HG03064 (cell line): ENCODE data around the gene RAC2.
"Not testable (repeated sequence)": the region's sequence is repeated elsewhere in the genome, so short reads cannot be mapped to it uniquely, and the experiment has no call there.

Source experiments
- ATAC-seq: cut with Tn5 transposase; IDR thresholded peaks from one replicate; pipeline ENCODE4 v1.9.1; 2021; ENCODE audit warnings: low read depth; ENCODE audit not compliant: unreplicated experiment

The RAC2 gene

DNA sequence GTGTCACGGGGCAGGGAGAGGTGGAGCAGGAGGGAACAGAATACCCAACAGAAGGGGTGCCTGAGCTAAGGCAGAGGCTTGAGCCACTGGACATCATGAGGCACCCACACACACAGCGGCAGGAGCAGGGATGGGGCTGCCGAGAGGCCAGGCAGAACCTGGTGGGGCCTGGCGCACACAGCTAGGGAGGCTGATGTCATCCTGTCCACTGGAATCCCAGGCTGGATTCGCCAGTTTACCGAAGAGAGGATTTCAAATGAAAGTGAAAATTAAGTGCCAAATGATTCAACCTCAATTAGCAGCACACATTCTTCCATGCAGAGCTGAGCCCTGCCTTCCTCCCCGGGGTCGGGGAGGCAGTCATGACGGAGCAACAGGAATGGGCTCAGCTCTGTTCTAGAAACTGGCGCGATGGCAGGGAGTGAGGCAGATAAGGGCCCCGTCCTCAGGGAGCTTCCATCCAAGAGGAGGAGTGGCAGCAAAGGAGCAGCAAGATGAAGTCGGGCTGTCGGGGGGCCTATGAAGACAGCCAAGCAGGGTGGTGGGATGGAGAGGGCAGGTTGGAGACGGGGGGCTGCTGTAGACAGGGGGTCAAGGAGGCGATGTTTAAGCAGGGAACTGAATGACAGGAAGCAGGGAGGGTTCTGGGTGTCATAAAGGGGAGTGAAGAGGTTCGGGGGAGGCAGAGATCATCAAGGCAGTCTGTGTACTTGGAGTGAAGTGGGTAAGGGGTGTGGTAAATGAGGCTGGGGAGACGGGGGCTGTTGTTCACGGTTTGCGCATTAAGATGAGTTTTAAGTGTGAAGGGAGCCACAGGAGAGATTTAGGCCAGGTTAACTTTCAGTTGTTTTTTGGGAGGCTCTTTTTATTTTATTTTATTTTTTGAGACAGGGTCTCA lies 6.4 kb downstream of the RAC2 start:
- ATAC-seq, result no peak

DNA sequence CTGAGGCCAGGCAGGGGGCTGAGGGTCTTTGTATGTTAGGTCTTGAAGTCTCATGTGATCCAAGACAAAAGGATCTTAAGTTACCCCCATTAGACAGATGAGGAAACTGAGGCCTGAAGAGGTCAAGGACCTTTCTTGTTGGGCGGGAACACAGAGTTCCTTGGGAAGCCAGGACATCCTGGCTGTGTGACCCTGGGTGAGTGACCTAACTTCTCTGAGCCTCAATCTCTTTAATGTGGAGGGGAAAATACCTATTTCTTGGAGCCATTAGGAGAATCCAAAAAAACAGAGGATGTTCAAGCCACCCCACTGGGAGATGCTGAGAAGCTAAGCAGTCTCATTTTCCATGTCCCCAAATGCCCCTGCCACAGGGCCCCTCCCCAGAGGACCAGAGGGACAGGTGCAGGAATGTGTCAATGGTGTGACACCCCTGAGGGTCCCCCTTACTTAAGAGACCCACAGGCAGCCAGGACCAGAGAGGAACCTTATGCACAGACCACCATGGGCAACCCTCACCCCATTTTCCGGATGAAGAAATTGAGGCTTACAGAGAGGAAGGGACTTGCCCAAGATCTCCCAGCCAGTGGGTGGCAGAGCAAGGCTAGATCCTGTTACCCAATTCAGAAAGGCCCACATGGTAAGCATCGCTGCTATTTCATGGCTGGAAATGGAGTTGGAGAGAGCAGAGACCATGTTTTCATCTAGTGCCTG lies 8.0 kb downstream of the RAC2 start:
- no peak for ATAC-seq

DNA sequence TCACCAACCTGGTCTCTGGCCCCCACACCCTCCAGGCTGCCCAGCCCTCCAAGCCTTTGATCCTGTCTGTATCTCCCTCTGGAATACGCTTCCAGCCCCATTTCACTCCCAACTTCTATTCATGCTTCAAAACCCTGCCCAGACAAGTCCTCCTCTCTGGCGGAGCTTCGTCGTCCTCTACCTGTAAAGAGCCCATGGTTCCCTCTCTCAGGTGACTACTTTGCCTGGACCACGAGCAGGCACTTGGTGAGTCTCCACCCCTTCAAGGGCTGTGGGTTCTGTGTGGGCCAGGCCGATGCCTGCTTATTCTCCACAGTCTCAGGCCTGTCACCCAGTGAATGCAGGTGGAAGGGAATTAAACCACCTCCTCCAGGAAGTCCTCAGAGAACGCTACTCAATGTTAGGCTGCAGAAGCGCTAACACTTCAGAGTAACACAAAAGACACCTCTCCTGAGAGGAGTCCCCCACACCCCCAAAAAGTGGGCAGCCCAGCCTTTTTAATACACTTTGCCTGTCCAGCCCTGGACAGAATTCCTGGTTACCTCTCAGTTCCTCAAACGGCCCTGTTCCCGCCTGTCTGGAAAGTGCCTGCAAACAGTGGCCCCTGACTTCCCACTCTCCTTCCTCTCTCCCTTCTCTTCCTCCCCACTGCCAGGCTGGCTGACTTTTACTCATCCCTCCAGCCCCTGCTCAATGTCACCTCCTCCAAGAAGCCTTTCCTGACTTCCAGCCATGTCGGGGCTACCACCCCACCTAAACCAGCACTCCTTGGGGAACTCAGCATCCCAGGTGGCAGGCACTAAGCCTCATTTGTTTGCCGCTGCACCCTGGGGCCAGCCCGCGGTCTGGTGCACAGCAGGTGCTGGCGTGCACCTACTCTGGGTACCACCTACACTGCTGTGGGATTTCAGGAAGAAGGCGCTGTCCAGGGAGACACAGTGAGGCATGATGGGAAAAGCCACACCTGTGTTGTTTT lies 9.0 kb downstream of the RAC2 start:
- ATAC-seq, result no peak

DNA sequence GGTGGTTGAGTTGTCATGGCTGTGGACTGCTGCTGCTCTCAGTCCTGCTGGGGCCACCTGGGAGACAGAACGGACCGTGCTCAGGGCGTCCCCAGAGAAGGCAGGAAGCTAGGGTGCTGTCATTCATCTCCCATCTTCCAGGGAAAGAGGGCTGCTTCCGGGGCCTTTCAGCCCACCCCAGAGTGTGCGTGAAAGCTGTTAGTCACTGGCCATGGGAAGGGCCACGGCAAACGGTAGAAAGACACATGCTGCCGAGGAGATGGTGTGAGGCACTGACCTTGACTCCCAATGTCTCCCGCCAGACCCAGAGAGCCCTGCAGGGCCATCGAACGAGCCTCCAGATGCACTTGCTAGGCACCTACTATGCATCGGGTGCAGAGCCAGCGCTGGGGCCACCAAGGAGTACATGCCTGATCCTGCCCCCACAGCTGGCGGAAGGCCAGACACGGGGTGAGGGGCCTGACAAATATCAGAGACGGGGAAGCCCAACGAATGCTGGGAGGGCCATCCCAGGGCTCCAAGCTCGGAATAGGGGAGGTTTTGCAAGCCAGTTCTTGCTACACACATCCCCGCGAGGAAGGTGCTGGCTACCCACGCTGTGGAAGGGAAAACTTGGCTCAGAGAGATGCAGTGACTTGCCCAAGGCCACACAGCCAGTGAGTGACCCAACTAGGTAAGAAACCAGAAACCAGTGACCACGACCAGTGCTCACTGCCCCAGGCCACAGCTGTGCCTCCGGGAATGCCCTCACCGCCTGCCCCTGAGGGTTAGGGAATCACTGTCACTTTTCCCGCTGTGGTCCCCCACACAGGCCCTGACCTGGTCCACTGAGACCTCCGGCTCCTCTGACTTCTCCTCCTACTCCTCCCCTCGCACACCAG lies 10.1 kb downstream of the RAC2 start:
- no peak for ATAC-seq

DNA sequence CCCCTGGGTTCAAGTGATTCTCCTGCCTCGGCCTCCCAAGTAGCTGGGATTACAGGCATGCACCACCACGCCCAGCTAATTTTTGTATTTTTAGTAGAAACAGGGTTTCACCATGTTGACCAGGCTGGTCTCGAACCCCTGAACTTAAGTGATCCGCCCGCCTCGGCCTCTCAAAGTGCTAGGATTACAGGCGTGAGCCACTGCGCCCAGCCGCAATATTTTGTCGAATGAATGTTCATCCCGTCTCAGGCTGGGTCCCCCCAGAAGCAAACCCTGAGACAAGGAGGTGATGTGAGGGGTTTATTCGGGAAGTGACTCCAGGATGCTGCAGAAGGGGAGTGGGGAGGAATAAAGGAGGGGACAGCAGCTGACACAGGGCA lies 10.7 kb downstream of the RAC2 start:
- ATAC-seq, result not testable (repeated sequence)

DNA sequence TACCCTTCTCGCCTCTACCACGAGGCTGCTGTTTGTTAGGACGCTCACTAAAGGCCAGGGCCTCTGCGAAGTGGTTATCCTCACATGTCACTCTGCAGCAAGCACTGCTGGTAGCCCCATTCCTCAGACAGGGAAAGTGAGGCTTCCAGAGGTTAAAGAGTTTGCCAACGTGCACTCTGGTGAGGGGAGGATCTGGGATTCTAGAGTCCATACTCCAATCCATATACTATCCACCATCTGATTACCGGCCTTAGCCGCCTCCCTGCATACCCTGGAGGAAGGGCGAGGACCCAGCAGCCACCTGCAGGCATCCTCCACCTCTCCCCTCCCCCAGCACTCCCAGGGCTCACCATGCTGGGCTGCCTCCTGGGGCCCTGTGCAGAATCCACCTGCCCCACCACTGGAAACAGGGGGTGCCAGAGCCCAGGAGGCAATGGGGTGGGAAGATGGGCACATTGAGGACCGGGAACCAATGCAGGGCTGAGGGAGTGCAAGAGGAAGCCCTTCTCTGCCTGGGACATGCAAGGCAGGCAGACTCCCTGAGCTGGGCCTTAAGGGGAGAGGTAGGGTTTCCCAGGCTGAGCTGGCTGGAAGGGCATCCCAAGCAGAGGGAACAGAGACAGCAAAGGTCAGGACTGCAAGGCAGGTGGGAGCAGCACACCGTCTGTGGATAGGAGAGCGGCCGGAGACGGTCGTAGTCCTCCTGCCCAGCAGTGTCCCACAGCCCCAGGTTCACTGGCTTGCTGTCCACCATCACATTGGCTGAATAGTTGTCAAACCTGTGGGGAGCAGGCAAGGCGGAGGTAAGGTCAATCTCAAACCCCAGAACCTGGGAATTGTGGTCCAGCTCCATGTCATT lies 11.7 kb downstream of the RAC2 start:
- no peak for ATAC-seq

DNA sequence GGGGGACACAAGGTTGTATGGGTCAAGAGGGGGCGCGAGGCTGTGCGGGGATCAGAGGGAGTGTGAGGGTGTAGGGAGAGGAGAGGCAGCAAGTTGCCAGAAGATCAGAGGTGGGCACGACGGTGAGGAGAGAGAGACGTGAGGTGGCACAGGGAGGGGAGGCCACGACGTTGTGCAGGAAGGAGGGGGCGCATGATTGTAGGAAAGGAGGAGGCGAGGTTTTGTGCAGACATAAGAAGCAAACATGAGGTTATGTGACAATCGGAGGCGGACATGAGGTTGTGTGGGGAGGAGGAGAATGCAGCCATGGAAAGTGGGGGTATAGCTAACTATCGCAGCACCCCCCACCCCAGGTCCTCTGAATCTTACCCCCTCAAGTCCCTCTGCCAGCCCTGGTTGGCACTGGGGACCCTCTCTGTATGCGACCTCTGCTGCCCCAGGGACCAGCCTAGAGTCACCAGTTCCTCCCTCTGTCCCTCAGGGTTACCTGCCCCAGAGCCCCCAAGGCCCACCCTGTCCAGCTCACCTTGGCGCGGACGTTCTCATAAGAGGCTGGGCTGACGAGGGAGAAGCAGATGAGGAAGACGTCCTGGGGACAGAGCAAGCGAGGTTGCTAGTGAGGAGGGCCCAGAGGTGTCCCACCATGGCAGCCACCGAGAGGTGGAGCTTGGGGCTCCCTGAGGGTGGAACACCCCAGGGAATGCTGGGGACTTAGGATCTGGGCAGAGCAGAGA lies 12.5 kb downstream of the RAC2 start:
- no peak for ATAC-seq

DNA sequence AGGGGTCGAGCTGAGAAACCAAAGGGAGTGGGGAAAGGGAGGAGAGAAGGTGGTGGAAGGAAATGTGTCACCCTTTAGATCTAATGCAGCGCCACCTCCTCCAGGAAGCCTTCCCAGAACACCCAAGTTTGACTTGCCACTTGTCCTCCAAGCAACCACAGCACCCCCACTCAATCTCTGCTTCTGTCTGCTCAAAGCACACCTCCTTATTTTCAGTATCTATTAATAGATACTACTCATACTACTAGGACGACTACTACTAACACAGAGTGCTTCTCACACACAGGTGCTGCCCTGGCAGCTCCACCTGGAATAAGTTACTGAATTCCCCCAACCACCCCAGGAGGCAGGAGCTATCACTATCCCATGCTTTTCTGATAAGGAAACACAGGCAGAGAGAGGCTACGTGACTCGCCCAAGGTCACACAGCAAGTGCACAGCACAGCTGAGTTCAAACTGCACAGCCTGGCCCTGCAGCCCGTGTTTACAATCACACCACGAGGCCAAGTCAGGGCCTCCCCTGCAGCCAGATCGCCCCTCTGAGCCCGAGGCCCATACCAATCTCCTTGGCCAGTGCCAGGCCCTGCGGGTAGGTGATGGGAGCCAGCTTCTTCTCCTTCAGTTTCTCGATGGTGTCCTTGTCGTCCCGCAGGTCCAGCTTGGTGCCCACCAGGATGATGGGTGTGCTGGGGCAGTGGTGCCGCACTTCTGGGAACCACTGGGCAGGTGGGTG lies 13.2 kb downstream of the RAC2 start:
- ATAC-seq, result no peak

DNA sequence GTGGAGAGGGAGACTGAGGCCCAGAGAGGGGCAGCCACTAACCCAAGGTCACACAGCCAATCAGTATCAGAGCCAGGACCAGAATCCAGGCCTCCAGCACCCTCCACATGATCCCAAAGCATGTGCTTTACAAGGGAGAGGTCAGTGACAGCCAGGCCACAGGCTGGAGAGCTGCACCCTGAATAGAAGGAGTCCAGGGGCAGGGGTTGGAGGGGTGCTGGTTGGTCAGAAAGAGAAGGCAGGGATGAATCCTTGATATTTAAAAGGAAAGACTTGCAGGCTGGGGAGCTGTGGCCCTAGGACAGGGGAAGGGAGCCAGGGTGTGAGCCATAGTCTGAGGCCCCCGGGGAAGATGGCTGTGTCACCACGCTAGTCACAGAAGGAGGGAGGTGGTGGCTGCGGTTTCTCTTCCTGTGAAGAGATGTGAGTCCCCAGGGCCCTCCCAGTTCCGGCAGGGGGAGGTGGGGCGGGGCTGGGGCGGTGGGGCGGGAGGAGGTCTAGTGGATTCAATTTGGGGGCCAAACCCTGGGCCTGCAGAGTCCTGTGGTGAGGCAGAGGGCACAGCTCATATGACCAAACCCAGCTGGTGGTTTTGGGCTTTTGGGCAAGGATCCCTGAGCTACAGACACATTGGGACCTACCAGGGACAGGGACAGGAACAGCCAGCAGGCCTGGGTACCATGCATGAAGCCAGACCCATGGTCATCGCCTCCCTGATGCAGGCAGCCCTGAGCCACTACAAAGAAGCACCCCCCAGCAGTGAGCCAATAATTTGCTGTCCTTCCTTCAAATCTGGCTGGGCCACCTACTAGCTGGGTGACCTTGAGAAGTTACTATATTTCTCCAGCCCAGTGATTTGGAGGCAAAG lies 14.0 kb downstream of the RAC2 start:
- no peak for ATAC-seq

DNA sequence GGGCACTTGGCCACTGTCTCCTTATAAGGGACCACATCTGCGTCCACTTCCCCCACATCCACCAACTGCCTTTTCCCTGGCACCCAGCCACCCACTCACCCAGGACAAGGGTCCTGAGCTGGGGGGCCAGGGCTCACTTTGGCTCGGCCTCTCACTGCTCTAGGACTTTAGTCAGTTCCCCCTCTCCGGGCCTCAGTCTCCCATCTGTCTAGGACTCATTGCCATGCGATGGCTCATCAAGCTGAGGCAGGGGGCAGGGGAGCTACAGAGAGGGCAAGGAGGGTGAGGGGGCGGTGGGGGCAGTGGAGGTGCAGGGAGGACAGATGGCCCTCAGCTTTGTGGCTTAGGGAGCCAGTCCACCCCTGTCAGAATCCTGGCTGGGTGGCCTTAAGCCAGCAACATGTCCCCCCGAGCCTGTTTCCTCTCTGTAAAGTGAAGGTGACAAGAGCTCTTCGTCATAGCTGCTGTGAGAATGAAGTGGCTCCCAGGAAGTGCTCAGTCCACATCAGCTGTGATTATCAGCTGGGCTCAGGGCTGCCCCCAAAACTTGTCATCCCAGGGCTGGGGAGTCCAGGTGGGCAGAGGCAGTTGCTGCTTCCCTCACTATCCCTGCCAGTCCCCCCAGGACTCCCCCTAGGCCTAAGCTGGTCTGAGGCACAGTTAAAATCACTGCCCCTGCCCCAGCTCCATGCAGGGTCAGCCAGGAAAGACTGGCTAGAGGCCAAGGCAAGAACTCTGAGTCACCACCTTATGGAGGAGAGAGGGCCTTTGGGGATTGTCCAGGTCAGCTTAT lies 14.9 kb downstream of the RAC2 start:
- no peak for ATAC-seq

DNA sequence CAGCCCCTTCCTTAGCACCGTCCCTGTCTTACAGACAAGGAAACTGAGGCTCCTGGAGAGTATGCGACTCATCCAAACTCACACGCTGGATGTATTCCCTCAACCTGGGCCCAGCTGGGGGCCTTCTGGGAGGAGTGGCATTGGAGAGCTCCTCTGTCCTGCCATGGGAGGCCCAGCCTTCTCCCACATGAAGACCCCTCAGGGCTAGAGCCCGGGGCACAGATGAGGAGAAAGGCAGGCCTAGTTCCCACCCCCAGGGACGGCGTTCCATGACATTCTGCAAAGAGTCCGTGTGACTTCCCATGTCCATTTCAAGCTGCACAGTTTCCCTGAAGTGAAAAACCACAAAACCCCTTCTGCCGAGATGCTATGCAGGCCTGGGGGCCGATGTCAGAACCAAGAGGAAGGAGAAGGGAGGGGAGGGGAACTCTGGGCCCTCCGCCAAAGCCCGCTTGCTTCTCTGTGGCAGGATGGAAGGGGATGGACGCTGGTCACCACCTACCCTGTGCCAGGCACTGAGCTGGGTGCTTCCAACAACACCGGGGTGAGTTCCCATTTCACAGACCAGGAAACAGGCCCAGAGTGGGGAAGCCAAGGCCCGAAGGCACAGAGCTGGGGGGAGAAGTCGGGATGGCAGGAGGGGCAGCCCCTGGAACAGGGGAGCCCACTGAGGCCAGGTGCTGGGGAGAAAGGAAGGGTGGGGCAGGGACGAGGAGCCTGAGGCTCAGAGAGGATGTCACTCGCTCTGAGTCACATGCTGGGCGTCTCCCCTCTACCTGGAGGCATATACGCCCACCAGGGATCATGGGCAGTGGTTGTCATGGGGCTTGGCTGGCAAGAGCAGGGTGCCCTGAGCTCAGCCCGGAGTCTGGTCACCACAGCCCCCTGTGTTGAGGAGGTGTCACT lies 15.7 kb downstream of the RAC2 start:
- no peak for ATAC-seq

DNA sequence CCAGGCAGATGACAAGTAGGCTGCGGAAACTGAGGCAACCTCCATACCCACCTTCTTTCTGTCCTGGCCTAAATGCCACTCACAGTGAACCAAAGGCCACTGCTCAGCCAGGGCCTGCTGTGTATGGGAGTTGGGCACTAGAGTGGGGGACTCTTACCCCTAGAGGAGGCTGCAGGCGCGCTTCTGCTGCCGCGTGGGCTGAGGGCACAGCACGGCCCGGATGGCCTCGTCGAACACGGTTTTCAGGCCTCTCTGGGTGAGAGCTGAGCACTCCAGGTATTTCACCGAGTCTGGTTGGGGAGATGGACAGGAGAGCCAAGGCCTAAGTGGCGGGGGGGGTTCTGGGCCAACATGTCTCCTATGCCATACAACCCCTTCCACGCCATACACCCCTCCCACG lies 17.6 kb downstream of the RAC2 start:
- ATAC-seq, result no peak

DNA sequence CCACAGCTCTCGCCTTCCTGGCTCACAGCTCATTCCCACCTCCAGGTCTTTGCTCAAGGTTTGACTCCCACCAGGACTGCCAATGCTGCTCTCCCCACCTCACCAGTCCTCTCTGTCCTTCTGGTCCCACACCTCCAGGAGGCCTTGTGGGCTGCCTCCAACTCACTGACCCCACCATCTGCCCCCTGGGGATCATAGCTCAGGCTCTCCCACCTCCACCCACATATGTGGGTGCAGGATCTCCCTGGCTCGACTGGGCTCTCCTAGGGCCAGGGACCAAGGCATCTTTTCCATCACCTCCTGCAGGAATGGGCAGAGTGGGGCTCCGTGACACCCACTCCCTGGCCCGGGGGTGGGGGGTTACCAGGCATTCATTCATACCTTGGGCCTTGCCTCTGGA lies 18.0 kb downstream of the RAC2 start:
- ATAC-seq, result no peak

DNA sequence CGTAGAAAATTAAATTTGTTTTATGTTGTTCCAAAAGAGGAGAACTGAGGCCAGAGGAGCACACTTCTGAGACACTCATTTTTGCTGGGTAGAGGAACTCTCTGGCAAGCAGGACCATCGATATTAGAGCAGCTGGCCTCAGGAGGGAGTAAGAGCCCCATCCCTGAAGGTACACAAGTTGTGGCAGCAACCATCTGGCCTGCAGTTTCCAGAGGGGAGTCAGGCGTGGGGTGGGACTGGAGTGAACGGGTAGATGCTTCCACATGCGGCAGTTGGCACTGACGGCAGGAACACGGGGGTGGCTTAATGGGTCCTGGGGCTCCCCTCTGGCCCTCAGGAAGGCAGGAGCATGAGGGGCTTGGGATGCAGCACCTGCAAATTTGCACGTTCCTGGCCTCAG lies 18.6 kb downstream of the RAC2 start:
- ATAC-seq, result no peak
